Chondrocyte (in vitro differentiated cells): ENCODE measurements around the gene COL4A4. TPM values are rescaled to one million over a fixed set of nuclear protein-coding genes. Genes with fewer than 3 reads are reported as not detected.

Experiments used
- DNase-seq: peaks from one replicate; pipeline ENCODE4 v3.0.0; 2021; ENCODE audit warnings: mixed read lengths, low spot score
- H3K27ac Mint-ChIP-seq: one replicate; pipeline ENCODE4 v1.8.0; 2021; ENCODE audit warnings: mild to moderate bottlenecking, moderate library complexity, mixed read lengths; ENCODE audit not compliant: unreplicated experiment
- H3K27me3 Mint-ChIP-seq: 2 replicates; pipeline ENCODE4 v1.8.0; 2021; ENCODE audit warnings: low read depth, mixed read lengths
- H3K36me3 Mint-ChIP-seq: 2 replicates; pipeline ENCODE4 v1.8.0; 2021; ENCODE audit warnings: low read depth, mixed read lengths
- H3K4me1 Mint-ChIP-seq: 2 replicates; pipeline ENCODE4 v1.8.0; 2021; ENCODE audit warnings: low read depth, mild to moderate bottlenecking, mixed read lengths
- H3K4me3 Mint-ChIP-seq: one replicate; pipeline ENCODE4 v1.8.0; 2021; ENCODE audit warnings: mild to moderate bottlenecking, moderate library complexity, mixed read lengths; ENCODE audit not compliant: unreplicated experiment
- H3K9me3 Mint-ChIP-seq: 2 replicates; pipeline ENCODE4 v1.8.0; 2021; ENCODE audit warnings: low read depth, mixed read lengths
- CTCF ChIP-seq: fragments of 200-600 bp; sonication (generic); IDR thresholded peaks from 2 replicates; pipeline ENCODE4 v1.5.0; 2021; ENCODE audit warnings: antibody characterized with exemption, mild to moderate bottlenecking, moderate library complexity
- total RNA-seq: library from RNA; stranded (reverse); gene quantifications from 3 replicates; pipeline ENCODE4 v1.2.1, GENCODE V29; 2021

COL4A4 gene
- total RNA-seq, 1 donor from 2014 or later, result 7.3 TPM

DNA sequence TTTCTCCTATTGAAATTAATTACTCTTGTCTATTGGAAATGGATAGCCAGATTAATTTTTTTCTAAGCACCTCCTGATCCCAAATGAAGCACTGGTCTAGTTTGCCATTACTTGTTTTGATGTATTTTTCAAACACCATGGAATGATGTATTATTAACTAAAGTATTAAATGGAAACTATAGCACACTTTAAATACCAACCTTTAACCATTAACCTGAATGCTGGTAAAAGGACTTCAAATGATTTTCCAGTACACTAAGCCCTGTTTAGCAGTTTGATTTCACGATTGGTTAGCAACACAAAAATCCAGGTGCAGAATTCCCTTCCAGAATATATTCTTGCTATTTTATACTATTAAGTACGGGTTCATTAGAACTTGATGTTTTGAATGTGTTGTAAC is 37.8 kb upstream of the COL4A4 start:
- TF ChIP-seq CTCF, result no peak
- H3K27ac Mint-ChIP-seq, result no peak overlapping the region

GRCh38 chr2:227198866-227199265 is 34.9 kb upstream of the COL4A4 start:
- Mint-ChIP-seq H3K36me3 (no peaks in the 10 kb centered on the region), H3K4me1 (no peaks in the 10 kb centered on the region), H3K27ac (no peak overlapping the region), H3K4me3 (no peak overlapping the region), H3K9me3 (no peaks in the 10 kb centered on the region), H3K27me3 (no peaks in the 10 kb centered on the region)
- no peak for DNase-seq
- no peak for TF ChIP-seq CTCF

More for the DNA sequence above, 37.8 kb upstream of the COL4A4 start:
- H3K36me3 Mint-ChIP-seq, result no peaks in the 10 kb centered on the region
- H3K4me3 Mint-ChIP-seq, result no peak overlapping the region
- DNase-seq, result no peak
- H3K4me1 Mint-ChIP-seq, result no peaks in the 10 kb centered on the region
- no peaks in the 10 kb centered on the region for H3K27me3 Mint-ChIP-seq
- H3K9me3 Mint-ChIP-seq, result no peaks in the 10 kb centered on the region

- no peak for DNase-seq
- TF ChIP-seq CTCF, result no peak
- H3K27me3 Mint-ChIP-seq, result no peaks in the 10 kb centered on the region
- H3K9me3 Mint-ChIP-seq, result no peaks in the 10 kb centered on the region
- H3K36me3 Mint-ChIP-seq, result no peaks in the 10 kb centered on the region
- H3K4me1 Mint-ChIP-seq, result peaks cover 14% of the 10 kb centered on the region
- no peak overlapping the region for H3K27ac Mint-ChIP-seq
- H3K4me3 Mint-ChIP-seq, result no peak overlapping the region
Observed at GRCh38 chr2:227194219-227194618, 30.2 kb upstream of the COL4A4 start.

GRCh38 chr2:227192491-227192890 is 28.5 kb upstream of the COL4A4 start:
- TF ChIP-seq CTCF, result no peak
- Mint-ChIP-seq H3K4me3 (no peak overlapping the region), H3K4me1 (peaks cover 31% of the 10 kb centered on the region), H3K27me3 (no peaks in the 10 kb centered on the region), H3K9me3 (no peaks in the 10 kb centered on the region), H3K36me3 (no peaks in the 10 kb centered on the region), H3K27ac (no peak overlapping the region)
- no peak for DNase-seq

GRCh38 chr2:227191367-227191766 is 27.4 kb upstream of the COL4A4 start:
- Mint-ChIP-seq H3K27me3 (no peaks in the 10 kb centered on the region), H3K27ac (no peak overlapping the region), H3K36me3 (no peaks in the 10 kb centered on the region), H3K9me3 (no peaks in the 10 kb centered on the region), H3K4me3 (no peak overlapping the region), H3K4me1 (peaks cover 36% of the 10 kb centered on the region)
- no peak for DNase-seq
- TF ChIP-seq CTCF, result no peak
